ENCODE measurements around the gene KCNQ5.
"Not testable (repeated sequence)": the region's sequence is repeated elsewhere in the genome, so short reads cannot be mapped to it uniquely, and the experiment has no call there.

KCNQ5 gene

GRCh38 chr6:73209117-73209516 is 587.3 kb downstream of the KCNQ5 start:
- FAIRE-seq = no peak

GRCh38 chr6:73216859-73217258 is 595.0 kb downstream of the KCNQ5 start:
- no peak for FAIRE-seq

DNA sequence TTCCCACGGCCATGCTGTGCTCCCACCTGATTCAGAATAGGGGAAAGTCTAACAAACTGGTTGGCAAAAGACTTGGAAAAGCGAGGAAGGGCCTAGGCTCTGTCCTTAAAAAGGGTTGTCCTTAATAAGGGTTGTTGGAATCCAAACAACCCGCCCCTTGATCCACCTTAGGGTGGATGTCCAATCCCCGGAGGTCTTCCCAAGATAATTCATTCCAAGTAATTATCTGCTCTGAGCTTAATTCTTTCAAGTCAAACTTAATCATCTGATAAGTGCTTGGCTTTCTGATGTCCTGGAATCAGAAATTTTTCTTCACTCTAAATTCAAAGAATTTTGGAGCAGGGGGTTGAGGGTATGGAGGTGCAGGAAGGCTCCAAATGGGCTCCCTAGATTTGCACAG is 603.5 kb downstream of the KCNQ5 start, which contains the start of gene KHDC1L:
KHDC1L (minus strand) TSS at position 101 of the 400 bp plus-strand sequence; CDS start at position 13, 88 bp downstream.
- no peak for FAIRE-seq

GRCh38 chr6:73227606-73228255 is 605.9 kb downstream of the KCNQ5 start:
- no peak for FAIRE-seq

DNA sequence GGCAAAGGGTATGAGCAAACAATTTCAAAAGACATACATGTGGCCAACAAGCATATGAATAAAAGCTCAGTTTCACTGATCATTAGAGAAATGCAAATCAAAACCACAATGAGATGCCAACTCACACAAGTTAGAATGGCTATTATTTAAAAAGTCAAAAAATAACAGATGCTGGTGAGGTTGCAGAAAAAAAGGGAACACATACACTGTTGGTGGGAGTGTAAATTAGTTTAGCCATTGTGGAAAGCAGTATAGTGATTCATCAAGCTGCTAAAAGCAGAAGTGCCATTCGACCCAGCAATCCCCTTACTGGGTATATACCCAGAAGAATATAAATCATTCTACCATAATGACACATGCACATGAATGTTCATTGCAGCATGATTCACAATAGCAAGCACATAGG is 610.1 kb downstream of the KCNQ5 start:
- no peak for FAIRE-seq

DNA sequence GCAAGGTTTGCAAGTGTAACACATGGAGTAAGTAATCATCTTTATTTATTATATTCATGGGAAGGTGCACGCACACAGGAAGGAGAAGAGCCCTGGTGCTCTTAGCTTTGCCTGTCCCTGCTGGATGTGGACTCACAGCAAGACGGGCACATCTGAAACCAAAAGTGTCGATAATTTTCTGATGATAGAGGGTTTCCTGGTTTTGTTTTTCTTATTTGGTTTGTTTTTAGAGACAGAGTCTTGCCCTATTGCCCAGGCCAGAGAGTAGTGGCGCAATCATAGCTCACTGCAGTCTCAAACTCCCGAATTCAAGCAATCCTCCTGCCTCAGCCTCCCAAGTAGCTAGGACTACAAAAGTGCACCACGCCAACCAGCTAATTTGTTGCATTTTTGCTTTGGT is 611.2 kb downstream of the KCNQ5 start:
- FAIRE-seq = no peak

DNA sequence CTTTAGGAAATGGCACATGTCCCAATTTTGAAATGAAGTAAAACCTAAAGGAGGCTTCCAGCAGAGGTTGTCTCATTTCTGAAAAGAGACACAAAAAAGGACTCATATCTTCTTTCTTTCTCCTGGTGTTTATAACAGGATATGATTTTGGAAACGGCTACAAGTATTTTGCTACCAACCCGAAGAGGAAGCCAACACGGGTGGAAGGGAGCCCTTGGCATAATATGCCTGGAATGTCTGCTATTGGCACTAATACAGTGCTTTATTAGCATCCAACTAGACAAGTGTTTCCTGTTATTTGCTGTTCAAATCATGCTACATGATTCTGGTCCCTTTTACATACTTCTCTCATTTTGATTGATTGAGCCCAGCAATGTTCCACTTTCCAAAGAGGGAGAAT is 612.1 kb downstream of the KCNQ5 start:
- not testable (repeated sequence) for FAIRE-seq

- FAIRE-seq = no peak
Measured at GRCh38 chr6:73234733-73235132, 612.9 kb downstream of the KCNQ5 start.

DNA sequence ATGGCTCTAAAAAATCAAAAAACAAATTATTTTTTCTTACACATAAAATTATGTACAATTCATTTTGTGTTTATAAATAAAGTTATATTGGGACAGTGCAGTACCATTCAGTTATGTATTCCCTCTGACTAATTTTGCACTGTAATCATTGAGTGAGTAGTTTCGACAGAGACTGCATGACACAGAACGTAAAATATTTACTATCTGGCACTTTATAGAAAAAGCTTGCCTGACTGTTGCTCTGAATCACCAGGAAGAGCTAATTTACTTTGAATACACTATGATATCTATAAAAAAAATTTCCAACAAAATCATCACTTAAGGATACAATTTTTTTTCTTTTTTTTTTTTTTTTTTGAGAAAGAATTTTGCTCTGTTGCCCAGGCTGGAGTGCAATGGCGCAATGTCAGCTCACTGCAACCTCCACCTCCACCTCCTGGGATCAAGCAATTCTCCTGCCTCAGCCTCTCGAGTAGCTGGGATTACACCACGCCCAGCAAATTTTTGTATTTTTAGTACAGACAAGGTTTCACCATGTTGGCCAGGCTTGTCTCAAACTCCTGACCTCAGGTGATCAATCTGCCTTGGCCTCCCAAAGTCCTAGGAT is 614.4 kb downstream of the KCNQ5 start:
- no peak for FAIRE-seq

DNA sequence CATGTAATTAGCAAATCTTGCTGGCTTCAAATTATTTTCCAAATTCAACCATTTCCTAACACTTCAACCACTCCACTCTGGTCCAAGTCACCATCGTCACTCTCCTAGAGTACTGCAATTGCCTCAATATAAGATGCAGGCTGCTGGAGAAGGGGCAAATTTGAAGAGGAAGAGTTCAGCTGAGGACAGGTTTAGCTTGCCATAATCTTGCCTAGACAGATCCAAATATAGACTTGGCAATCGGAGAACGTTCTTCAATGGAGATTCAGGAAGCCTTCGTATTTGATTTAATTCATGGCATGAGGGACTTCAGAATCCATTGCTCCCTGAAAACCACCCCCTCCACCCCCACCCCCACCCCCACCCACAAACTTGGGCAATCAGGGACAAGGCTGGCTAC is 618.9 kb downstream of the KCNQ5 start:
- no peak for FAIRE-seq

GRCh38 chr6:73242001-73242400 is 620.1 kb downstream of the KCNQ5 start:
- no peak for FAIRE-seq
